Measurements from ENCODE around the gene AUP1. TPM values are rescaled to one million over a fixed set of nuclear protein-coding genes. Genes with fewer than 3 reads are reported as not detected.

AUP1 gene
- polyA plus RNA-seq, 3 donors = 130 to 385 (median 149) TPM

DNA sequence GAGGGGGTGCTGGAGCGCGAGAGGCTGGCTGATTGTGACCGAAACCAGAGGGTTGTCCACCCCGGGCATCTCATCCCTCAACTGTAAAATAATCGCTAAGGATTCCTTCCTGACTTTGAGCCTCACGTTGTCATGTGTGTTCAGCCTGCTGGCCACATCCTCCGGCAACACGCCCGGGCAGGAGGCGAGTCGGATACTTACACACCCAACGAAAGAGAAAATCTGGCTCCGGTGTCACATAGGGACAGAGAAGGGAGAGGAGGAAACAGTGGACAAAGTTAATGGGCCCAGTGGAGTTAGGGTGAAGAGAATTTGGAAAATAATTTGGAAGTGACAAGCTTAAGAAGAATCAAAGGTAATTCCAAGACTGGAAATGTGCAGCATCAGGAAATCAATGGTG lies 12.9 kb downstream of the AUP1 start:
- Histone ChIP-seq H3K9me3 (replicated peaks in 1 of 2; ENCODE audit: control insufficient read depth in 1 of 2, insufficient read depth in 1 of 2, low read length in 2 of 2) (peaks cover 0 to 21% of the 10 kb centered on the region in 2 donors), H3K27ac (ENCODE audit: low read depth in 1 of 2, low read length in 2 of 2) (no peak overlapping the region), H3K9ac (ENCODE audit: insufficient read depth, low read length, poor library complexity, severe bottlenecking) (no peak overlapping the region), H4K20me1 (ENCODE audit: insufficient read depth, low read length) (no peaks in the 10 kb centered on the region), H3K79me2 (ENCODE audit: insufficient read depth, low read length) (no peaks in the 10 kb centered on the region), H2AFZ (ENCODE audit: insufficient read depth, low read depth, low read length, poor library complexity, severe bottlenecking) (peak overlapping the region; percentile 74), H3K36me3 (replicated peaks in 1 of 2; ENCODE audit: control insufficient read depth in 1 of 2, insufficient read depth in 2 of 2, low read length in 2 of 2) (no peaks in the 10 kb centered on the region), H3K27me3 (ENCODE audit: control insufficient read depth in 2 of 2, insufficient read depth in 2 of 2, low read length in 2 of 2) (peaks cover 72 to 93% of the 10 kb centered on the region in 2 donors), H3K4me3 (replicated peaks in 1 of 3; ENCODE audit: low read depth in 2 of 3, low read length in 3 of 3) (peak overlapping the region in 2 of 3 experiments; percentile 26 to 72), H3K4me2 (replicated peaks; ENCODE audit: extremely low read depth, low read length, poor library complexity, severe bottlenecking) (peak overlapping the region; percentile 86), H3K4me1 (ENCODE audit: control insufficient read depth in 1 of 2, insufficient read depth in 2 of 2, low read length in 2 of 2) (peaks cover 26 to 32% of the 10 kb centered on the region in 2 donors)
- DNase-seq = no peak
- H3K4me1 Mint-ChIP-seq = peaks cover 32% of the 10 kb centered on the region
- TF ChIP-seq, protein P1, sequence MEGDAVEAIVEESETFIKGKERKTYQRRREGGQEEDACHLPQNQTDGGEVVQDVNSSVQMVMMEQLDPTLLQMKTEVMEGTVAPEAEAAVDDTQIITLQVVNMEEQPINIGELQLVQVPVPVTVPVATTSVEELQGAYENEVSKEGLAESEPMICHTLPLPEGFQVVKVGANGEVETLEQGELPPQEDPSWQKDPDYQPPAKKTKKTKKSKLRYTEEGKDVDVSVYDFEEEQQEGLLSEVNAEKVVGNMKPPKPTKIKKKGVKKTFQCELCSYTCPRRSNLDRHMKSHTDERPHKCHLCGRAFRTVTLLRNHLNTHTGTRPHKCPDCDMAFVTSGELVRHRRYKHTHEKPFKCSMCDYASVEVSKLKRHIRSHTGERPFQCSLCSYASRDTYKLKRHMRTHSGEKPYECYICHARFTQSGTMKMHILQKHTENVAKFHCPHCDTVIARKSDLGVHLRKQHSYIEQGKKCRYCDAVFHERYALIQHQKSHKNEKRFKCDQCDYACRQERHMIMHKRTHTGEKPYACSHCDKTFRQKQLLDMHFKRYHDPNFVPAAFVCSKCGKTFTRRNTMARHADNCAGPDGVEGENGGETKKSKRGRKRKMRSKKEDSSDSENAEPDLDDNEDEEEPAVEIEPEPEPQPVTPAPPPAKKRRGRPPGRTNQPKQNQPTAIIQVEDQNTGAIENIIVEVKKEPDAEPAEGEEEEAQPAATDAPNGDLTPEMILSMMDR (IDR thresholded peaks at IDR 0.05) = no peak
- H3K36me3 Mint-ChIP-seq = peaks cover 7 to 10% of the 10 kb centered on the region in 2 donors
- H3K4me3 Mint-ChIP-seq = peak overlapping the region; percentile 72 to 93
- peaks cover 86 to 99% (median 91%) of the 10 kb centered on the region in 3 donors for H3K27me3 Mint-ChIP-seq (ENCODE audit: low read depth in 3 of 3)
- H3K9me3 Mint-ChIP-seq = peaks cover 2 to 26% (median 24%) of the 10 kb centered on the region in 7 donors
- peak overlapping the region in 1 of 7 donors; percentile 63 for H3K27ac Mint-ChIP-seq
- WGBS (ENCODE audit: insufficient coverage) = 58% methylated on average over 10 of the region's 13 CpGs
- intact Hi-C loops (cut with micrococcal nuclease) = no loop called here

DNA sequence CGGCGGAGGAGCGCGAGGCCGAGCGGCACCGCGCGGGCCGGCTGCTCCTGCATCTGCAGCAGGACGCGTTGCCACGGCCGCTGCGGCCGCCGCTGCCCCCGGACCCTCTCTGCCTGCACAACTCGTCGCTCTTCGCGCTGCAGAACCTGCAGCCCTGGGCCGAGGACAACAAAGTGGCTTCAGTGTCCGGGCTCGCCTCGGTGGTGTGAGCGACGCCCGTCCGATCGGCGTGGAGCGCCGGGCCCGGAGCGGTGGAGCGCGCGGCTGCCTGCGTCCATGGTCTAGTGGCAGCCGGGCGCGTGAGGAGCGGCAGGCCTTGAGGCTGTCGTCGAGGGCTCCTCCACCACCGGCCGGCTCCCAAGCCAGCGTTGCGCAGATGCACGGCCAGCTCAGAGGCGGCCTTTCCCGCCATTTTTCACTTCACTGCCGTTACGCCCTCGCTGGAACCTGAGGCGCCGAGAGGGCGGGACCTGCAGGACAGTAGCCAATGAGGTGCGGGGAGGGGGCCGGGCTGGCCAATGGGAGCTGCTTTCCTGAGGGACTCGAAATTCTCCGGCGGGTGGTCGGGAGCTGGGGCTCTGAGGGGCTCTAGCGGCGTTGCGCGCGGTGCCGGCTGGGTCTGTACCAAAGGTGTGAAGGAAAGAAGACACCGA lies 13.4 kb downstream of the AUP1 start:
- Histone ChIP-seq H3K79me2 (ENCODE audit: insufficient read depth, low read length) (no peaks in the 10 kb centered on the region), H3K27me3 (ENCODE audit: control insufficient read depth in 2 of 2, insufficient read depth in 2 of 2, low read length in 2 of 2) (peaks cover 77 to 98% of the 10 kb centered on the region in 2 donors), H3K4me1 (ENCODE audit: control insufficient read depth in 1 of 2, insufficient read depth in 2 of 2, low read length in 2 of 2) (peaks cover 26 to 32% of the 10 kb centered on the region in 2 donors), H3K9ac (ENCODE audit: insufficient read depth, low read length, poor library complexity, severe bottlenecking) (no peak overlapping the region), H3K36me3 (replicated peaks in 1 of 2; ENCODE audit: control insufficient read depth in 1 of 2, insufficient read depth in 2 of 2, low read length in 2 of 2) (no peaks in the 10 kb centered on the region), H3K4me3 (replicated peaks in 1 of 3; ENCODE audit: low read depth in 2 of 3, low read length in 3 of 3) (peak overlapping the region; percentile 26 to 72 (median 27)), H3K4me2 (replicated peaks; ENCODE audit: extremely low read depth, low read length, poor library complexity, severe bottlenecking) (peak overlapping the region; percentile 86), H2AFZ (ENCODE audit: insufficient read depth, low read depth, low read length, poor library complexity, severe bottlenecking) (peak overlapping the region; percentile 74), H3K9me3 (replicated peaks in 1 of 2; ENCODE audit: control insufficient read depth in 1 of 2, insufficient read depth in 1 of 2, low read length in 2 of 2) (peaks cover 0 to 23% of the 10 kb centered on the region in 2 donors), H4K20me1 (ENCODE audit: insufficient read depth, low read length) (no peaks in the 10 kb centered on the region), H3K27ac (ENCODE audit: low read depth in 1 of 2, low read length in 2 of 2) (no peak overlapping the region)
- DNase-seq = peak in 2 of 3 donors; percentile 55 to 60
- Mint-ChIP-seq H3K27ac (no peak overlapping the region), H3K27me3 (ENCODE audit: low read depth in 3 of 3) (peaks cover 86 to 99% (median 92%) of the 10 kb centered on the region in 3 donors), H3K36me3 (peaks cover 7 to 10% of the 10 kb centered on the region in 2 donors), H3K4me3 (peak overlapping the region; percentile 72 to 93), H3K4me1 (peaks cover 37% of the 10 kb centered on the region), H3K9me3 (peaks cover 2 to 28% (median 24%) of the 10 kb centered on the region in 7 donors)
- intact Hi-C loops (cut with micrococcal nuclease) = no loop called here
- TF ChIP-seq, protein P1 (IDR thresholded peaks at IDR 0.05) = no peak
- 2% methylated on average over 72 of the region's 72 CpGs for WGBS (ENCODE audit: insufficient coverage)
